GM12878 (cell line): Measurements from ENCODE around the gene RASSF10. TPM values are rescaled to one million over a fixed set of nuclear protein-coding genes. Genes with fewer than 3 reads are reported as not detected.

Experiments used
- ATAC-seq: fragments of 200-7000 bp; cut with Tn5 transposase; 3 replicates; pipeline ENCODE4 v1.9.1; 2020; ENCODE audit warnings: mild to moderate bottlenecking, moderate library complexity
- BruUV-seq: library from RNA; stranded (reverse); fragments of 400-500 nt; replicated peaks from 2 replicates; lab custom pipeline; 2021; lab: Mats Ljungman, UMichigan
- CTCF ChIA-PET: fragments of 300-600 bp; sonication (Branson Sonifier 250); formaldehyde crosslinking; extraction: SDS; loops from one replicate; lab custom pipeline; 2021; ENCODE audit warnings: inconsistent platforms; lab: Yijun Ruan, JAX
- POLR2A ChIA-PET: fragments of 350-600 bp; formaldehyde crosslinking; extraction: SDS; loops from one replicate; lab custom pipeline; 2021; ENCODE audit warnings: inconsistent platforms; lab: Charles Lee
- RAD21 ChIA-PET: fragments of 300-600 bp; sonication (Branson Sonifier 250); formaldehyde crosslinking; loops from one replicate; lab custom pipeline; 2023; ENCODE audit warnings: antibody characterized with exemption; ENCODE audit not compliant: unreplicated experiment; lab: Charles Lee
- SMC1A ChIA-PET: fragments of 300-600 bp; sonication (Branson Sonifier 250); formaldehyde crosslinking; loops from one replicate; lab custom pipeline; 2023; ENCODE audit not compliant: unreplicated experiment, uncharacterized antibody; lab: Charles Lee
- DNase-seq: peaks from one replicate; pipeline ENCODE4 v3.0.0-alpha.2; 2011; ENCODE audit warnings: low read depth, low spot score
- FAIRE-seq: peaks from 3 replicates; lab custom pipeline; 2011; peaks lifted over from hg19 to GRCh38; lab: Jason Lieb, UNC
- H2AFZ ChIP-seq: 2 replicates; pipeline ENCODE4 v1.6.0; 2011; ENCODE audit warnings: low read depth, low read length, control low read depth; ENCODE audit not compliant: control insufficient read depth
- H3K27ac ChIP-seq: 2 replicates; pipeline ENCODE4 v1.5.1; 2011; ENCODE audit warnings: control low read depth; ENCODE audit not compliant: control insufficient read depth, insufficient read depth
- H3K27me3 ChIP-seq, 2 experiments: replicated peaks in 1 of 2; 2 replicates each; pipeline versions ENCODE4 v1.6.0 to v1.6.1; 2011; ENCODE audit warnings: low read length in 1 of 2; ENCODE audit not compliant: control insufficient read depth in 2 of 2, insufficient read depth in 2 of 2
- H3K36me3 ChIP-seq, 2 experiments: 2 replicates each; pipeline ENCODE4 v1.5.1; 2011; ENCODE audit warnings: low read length in 1 of 2; ENCODE audit not compliant: control insufficient read depth in 2 of 2, insufficient read depth in 2 of 2
- H3K4me1 ChIP-seq: 2 replicates; pipeline ENCODE4 v1.6.1; 2011; ENCODE audit warnings: mild to moderate bottlenecking, low read length, moderate library complexity, mixed read lengths; ENCODE audit not compliant: control insufficient read depth, insufficient read depth
- H3K4me2 ChIP-seq: 2 replicates; pipeline ENCODE4 v1.6.0; 2011; ENCODE audit warnings: control low read depth; ENCODE audit not compliant: control insufficient read depth, insufficient read depth
- H3K4me3 ChIP-seq: fragments of 200-600 bp; sonication (generic); 2 replicates; pipeline ENCODE4 v1.5.1; 2016
- H3K79me2 ChIP-seq: 2 replicates; pipeline ENCODE4 v1.6.0; 2011; ENCODE audit warnings: low read length; ENCODE audit not compliant: control insufficient read depth, insufficient read depth
- H3K9ac ChIP-seq: 2 replicates; pipeline ENCODE4 v1.8.0; 2011; ENCODE audit warnings: low read length, control low read depth, mixed read lengths; ENCODE audit not compliant: control insufficient read depth, insufficient read depth
- H3K9me3 ChIP-seq: replicated peaks from 3 replicates; pipeline ENCODE4 v1.5.1; 2011; ENCODE audit warnings: mild to moderate bottlenecking, low read length; ENCODE audit not compliant: control insufficient read depth, insufficient read depth
- H4K20me1 ChIP-seq: 2 replicates; pipeline ENCODE4 v1.6.0; 2011; ENCODE audit not compliant: control insufficient read depth, insufficient read depth
- BRCA1 ChIP-seq: IDR thresholded peaks from 2 replicates; pipeline ENCODE4 v1.6.1; 2011; ENCODE audit warnings: low read depth, low read length, improper control_type of control experiment
- EGR1 ChIP-seq, 2 experiments: IDR thresholded peaks; 1 replicate in 1 of 2; 2 replicates in 1 of 2; pipeline ENCODE4 v1.6.1; 2011 to 2012; ENCODE audit warnings: low read depth in 2 of 2, low read length in 2 of 2, borderline replicate concordance in 1 of 2, mild to moderate bottlenecking in 1 of 2, moderate library complexity in 1 of 2
- EP300 ChIP-seq, 2 experiments: fragments of 150-350 bp in 1 of 2; IDR thresholded peaks; 2 replicates each; pipeline ENCODE4 v1.6.1; 2011 to 2012; ENCODE audit warnings: low read depth in 2 of 2, low read length in 2 of 2, borderline replicate concordance in 1 of 2, improper control_type of control experiment in 1 of 2, inconsistent platforms in 1 of 2; ENCODE audit not compliant: control insufficient read depth in 1 of 2
- FOXM1 ChIP-seq: IDR thresholded peaks from 2 replicates; pipeline ENCODE4 v1.6.1; 2012; ENCODE audit warnings: low read depth, mild to moderate bottlenecking, inconsistent platforms, low read length, moderate library complexity
- SP1 ChIP-seq: IDR thresholded peaks from one replicate; pipeline ENCODE4 v1.6.1; 2011; ENCODE audit warnings: low read depth, low read length
- WGBS: methylation state at CpG from one replicate; pipeline ENCODE4 v1.1.6; 2016; ENCODE audit warnings: low lambda C conversion rate; ENCODE audit not compliant: insufficient replicate concordance, insufficient coverage; ENCODE audit errors: missing lambda C conversion rate; 5-methylcytosine and 5-hydroxymethylcytosine counted together
- in situ Hi-C: fragments of 300-500 bp; cut with MboI; formaldehyde crosslinking; loops from 9 replicates; pipeline ENCODE4 v1.14.3; 2018; ENCODE audit warnings: mixed read lengths
- intact Hi-C: fragments of 100-400 bp; cut with micrococcal nuclease; formaldehyde crosslinking; loops from one replicate; pipeline ENCODE4 v1.14.2; 2022; ENCODE audit not compliant: unreplicated experiment
- polyA plus RNA-seq, 11 experiments: library from polyadenylated mRNA; depleted of rRNA in 4 of 11; unstranded in 6 of 11; stranded (reverse) in 5 of 11; fragments of >200 nt; fragmentation: Nextera tagmentation in 4 of 11; fragmentation: Illumina TruSeq in 1 of 11; extraction: Ambion mirVana in 4 of 11; extraction: Trizol in 1 of 11; gene quantifications; 1 replicate in 1 of 11; 2 replicates in 10 of 11; pipeline versions ENCODE4 v1.2.1 to v1.2.3, GENCODE V29; 2011 to 2016; ENCODE audit warnings: inconsistent platforms in 2 of 11, missing spikeins in 2 of 11, low read depth in 1 of 11
- total RNA-seq, 4 experiments: library from RNA; depleted of rRNA in 3 of 4; stranded (reverse); fragments of >200 nt in 3 of 4; fragmentation: Illumina TruSeq in 1 of 4; extraction: Trizol in 1 of 4; gene quantifications; 2 replicates each; pipeline versions ENCODE4 v1.2.1 to v1.2.3, GENCODE V29; 2013 to 2021
- TF ChIP-seq, protein P1 (sequence below): fragments of 450-650 bp; IDR thresholded peaks from 2 replicates; pipeline ENCODE4 v1.6.1; 2017; ENCODE audit warnings: low read depth, mild to moderate bottlenecking, moderate library complexity
- TF ChIP-seq, protein P2 (sequence below): IDR thresholded peaks from 2 replicates; pipeline ENCODE4 v1.6.1; 2011; ENCODE audit warnings: low read depth, mild to moderate bottlenecking, low read length, moderate library complexity, borderline replicate concordance; ENCODE audit errors: extremely low read depth
- TF ChIP-seq, protein P3 (sequence below): fragments of 450-650 bp; IDR thresholded peaks from 2 replicates; pipeline ENCODE4 v1.6.1; 2017; ENCODE audit warnings: borderline replicate concordance
- TF ChIP-seq, protein P4 (sequence below): fragments of 450-650 bp; IDR thresholded peaks from 2 replicates; pipeline ENCODE4 v1.6.1; 2016; ENCODE audit warnings: mild to moderate bottlenecking
- TF ChIP-seq, protein P5 (sequence below): fragments of 150-350 bp; IDR thresholded peaks from 2 replicates; pipeline ENCODE4 v1.6.1; 2016; ENCODE audit warnings: low read depth, low read length

The RASSF10 gene
- total and polyA plus RNA-seq, 10 of the 15 experiments (the other 5 are each of a cell fraction or from before 2014, with no cell fraction given) = 0.03 to 0.23 (median 0.09) TPM; not detected in 6

DNA sequence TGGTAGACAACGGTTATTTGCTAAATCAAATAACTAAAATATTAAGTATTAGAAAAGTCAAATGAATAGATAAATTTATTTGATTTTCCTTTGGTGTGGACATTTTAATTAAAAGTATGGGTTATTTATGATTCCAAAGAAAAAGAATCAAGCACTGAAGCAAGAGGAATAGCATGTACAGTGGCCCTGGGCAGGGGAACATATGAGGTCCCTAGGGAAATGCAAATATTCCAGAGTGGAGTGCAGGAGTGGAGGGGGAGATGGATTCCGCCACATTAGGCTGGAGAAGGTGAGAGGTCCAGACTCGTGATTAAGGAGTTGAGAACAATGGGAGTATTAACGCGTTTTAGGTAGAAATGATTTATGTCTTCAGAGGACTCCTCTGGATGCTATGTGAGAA lies 30.0 kb downstream of the RASSF10 start (continued):
- TF ChIP-seq, protein P1, sequence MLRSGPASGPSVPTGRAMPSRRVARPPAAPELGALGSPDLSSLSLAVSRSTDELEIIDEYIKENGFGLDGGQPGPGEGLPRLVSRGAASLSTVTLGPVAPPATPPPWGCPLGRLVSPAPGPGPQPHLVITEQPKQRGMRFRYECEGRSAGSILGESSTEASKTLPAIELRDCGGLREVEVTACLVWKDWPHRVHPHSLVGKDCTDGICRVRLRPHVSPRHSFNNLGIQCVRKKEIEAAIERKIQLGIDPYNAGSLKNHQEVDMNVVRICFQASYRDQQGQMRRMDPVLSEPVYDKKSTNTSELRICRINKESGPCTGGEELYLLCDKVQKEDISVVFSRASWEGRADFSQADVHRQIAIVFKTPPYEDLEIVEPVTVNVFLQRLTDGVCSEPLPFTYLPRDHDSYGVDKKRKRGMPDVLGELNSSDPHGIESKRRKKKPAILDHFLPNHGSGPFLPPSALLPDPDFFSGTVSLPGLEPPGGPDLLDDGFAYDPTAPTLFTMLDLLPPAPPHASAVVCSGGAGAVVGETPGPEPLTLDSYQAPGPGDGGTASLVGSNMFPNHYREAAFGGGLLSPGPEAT = no peak
- TF ChIP-seq, protein P2, sequence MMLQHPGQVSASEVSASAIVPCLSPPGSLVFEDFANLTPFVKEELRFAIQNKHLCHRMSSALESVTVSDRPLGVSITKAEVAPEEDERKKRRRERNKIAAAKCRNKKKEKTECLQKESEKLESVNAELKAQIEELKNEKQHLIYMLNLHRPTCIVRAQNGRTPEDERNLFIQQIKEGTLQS = no peak
- TF ChIP-seq, all 136 proteins: peak for 0

DNA sequence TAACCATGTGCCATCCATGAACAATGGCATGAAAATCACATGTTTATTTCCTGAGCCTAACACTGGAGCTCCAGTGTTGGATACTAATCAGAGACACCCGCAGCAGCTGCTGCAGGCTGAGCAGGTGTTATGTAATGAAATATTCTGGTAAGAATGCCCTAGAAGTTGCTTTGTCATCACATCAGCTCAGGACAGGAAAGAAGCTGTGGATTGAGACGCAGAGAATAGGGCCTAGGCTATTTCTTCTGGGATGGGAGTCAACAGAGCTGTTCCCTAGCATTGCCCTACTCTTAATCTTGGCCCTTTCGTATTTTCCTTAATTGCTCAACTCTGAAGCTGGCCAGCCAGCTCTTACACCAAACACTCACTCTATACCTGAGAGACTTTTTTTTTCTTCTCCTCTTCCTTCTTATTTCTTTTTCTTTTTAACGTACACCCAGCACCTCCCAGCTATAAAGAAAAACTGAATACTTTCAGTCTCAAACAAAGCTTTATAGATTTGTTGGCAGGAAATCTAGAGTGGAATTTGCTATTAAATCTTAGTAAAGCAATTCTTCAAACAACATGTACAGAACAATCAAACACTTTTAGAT lies 31.9 kb downstream of the RASSF10 start:
- ATAC-seq (no peak), FAIRE-seq (no peak), DNase-seq (no peak)
- Histone ChIP-seq H3K79me2 (no peaks in the 10 kb centered on the region), H3K27ac (no peak overlapping the region), H3K4me2 (no peak overlapping the region), H3K9me3 (no peaks in the 10 kb centered on the region), H3K9ac (no peak overlapping the region), H4K20me1 (no peaks in the 10 kb centered on the region), H3K36me3 (no peaks in the 10 kb centered on the region), H2AFZ (no peak overlapping the region), H3K4me3 (no peak overlapping the region), H3K27me3 (no peaks in the 10 kb centered on the region; a peak in 2 of 4 replicates), H3K4me1 (no peaks in the 10 kb centered on the region)
- POLR2A ChIA-PET = no interaction called here
- CTCF ChIA-PET = interaction anchor here (0.7 to 2.2 kb wide), 5 partner anchors 14 to 173 kb away, joined by 3 to 6 read pairs (median 3); no protein-coding TSS in a partner anchor
- 8% methylated on average over 4 of the region's 4 CpGs for WGBS
- intact Hi-C loops (no loop called here), in situ Hi-C loops (no loop called here)
- BruUV-seq = no TSS peak
- RAD21 ChIA-PET = no interaction called here
- SMC1A ChIA-PET = interaction anchor here (1.0 to 2.0 kb wide), 6 partner anchors 8 to 30 kb away, joined by 3 to 7 read pairs (median 6); no protein-coding TSS in a partner anchor
- TF ChIP-seq EP300 (IDR thresholded peaks at IDR 0.05; ENCODE audit: borderline replicate concordance in 1 of 2, control insufficient read depth in 1 of 2, low read depth in 2 of 2, low read length in 2 of 2) = no peak
- TF ChIP-seq, protein P3, sequence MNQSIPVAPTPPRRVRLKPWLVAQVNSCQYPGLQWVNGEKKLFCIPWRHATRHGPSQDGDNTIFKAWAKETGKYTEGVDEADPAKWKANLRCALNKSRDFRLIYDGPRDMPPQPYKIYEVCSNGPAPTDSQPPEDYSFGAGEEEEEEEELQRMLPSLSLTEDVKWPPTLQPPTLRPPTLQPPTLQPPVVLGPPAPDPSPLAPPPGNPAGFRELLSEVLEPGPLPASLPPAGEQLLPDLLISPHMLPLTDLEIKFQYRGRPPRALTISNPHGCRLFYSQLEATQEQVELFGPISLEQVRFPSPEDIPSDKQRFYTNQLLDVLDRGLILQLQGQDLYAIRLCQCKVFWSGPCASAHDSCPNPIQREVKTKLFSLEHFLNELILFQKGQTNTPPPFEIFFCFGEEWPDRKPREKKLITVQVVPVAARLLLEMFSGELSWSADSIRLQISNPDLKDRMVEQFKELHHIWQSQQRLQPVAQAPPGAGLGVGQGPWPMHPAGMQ = no peak
- no peak for TF ChIP-seq EGR1 (IDR thresholded peaks at IDR 0.05; ENCODE audit: borderline replicate concordance in 1 of 2, low read depth in 2 of 2, low read length in 2 of 2)
- TF ChIP-seq SP1 = no peak
- TF ChIP-seq, protein P1 = no peak
- TF ChIP-seq, protein P4, sequence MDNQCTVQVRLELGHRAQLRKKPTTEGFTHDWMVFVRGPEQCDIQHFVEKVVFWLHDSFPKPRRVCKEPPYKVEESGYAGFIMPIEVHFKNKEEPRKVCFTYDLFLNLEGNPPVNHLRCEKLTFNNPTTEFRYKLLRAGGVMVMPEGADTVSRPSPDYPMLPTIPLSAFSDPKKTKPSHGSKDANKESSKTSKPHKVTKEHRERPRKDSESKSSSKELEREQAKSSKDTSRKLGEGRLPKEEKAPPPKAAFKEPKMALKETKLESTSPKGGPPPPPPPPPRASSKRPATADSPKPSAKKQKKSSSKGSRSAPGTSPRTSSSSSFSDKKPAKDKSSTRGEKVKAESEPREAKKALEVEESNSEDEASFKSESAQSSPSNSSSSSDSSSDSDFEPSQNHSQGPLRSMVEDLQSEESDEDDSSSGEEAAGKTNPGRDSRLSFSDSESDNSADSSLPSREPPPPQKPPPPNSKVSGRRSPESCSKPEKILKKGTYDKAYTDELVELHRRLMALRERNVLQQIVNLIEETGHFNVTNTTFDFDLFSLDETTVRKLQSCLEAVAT = no peak
- no peak for TF ChIP-seq BRCA1
- TF ChIP-seq FOXM1 = no peak
- TF ChIP-seq, protein P5, sequence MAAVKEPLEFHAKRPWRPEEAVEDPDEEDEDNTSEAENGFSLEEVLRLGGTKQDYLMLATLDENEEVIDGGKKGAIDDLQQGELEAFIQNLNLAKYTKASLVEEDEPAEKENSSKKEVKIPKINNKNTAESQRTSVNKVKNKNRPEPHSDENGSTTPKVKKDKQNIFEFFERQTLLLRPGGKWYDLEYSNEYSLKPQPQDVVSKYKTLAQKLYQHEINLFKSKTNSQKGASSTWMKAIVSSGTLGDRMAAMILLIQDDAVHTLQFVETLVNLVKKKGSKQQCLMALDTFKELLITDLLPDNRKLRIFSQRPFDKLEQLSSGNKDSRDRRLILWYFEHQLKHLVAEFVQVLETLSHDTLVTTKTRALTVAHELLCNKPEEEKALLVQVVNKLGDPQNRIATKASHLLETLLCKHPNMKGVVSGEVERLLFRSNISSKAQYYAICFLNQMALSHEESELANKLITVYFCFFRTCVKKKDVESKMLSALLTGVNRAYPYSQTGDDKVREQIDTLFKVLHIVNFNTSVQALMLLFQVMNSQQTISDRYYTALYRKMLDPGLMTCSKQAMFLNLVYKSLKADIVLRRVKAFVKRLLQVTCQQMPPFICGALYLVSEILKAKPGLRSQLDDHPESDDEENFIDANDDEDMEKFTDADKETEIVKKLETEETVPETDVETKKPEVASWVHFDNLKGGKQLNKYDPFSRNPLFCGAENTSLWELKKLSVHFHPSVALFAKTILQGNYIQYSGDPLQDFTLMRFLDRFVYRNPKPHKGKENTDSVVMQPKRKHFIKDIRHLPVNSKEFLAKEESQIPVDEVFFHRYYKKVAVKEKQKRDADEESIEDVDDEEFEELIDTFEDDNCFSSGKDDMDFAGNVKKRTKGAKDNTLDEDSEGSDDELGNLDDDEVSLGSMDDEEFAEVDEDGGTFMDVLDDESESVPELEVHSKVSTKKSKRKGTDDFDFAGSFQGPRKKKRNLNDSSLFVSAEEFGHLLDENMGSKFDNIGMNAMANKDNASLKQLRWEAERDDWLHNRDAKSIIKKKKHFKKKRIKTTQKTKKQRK = no peak
